ENCODE data around the gene TNRC18. TPM values are rescaled to one million over a fixed set of nuclear protein-coding genes. Genes with fewer than 3 reads are reported as not detected.

The TNRC18 gene
- total and polyA plus RNA-seq, 9 of the 15 experiments (the other 6 are each of a cell fraction or from before 2014, with no cell fraction given), result 0.03 to 43.2 (median 18.0) TPM

GRCh38 chr7:5452937-5453540, 29.4 kb upstream of the TNRC18 start (continued):
- TF ChIP-seq MCM7 (IDR thresholded peaks at IDR 0.05) (no peak), TARDBP (IDR thresholded peaks at IDR 0.05) (no peak), ZNF511 (CRISPR knock-in tag; IDR thresholded peaks at IDR 0.05) (no peak), SP2 (IDR thresholded peaks at IDR 0.05; ENCODE audit: extremely low read depth, low read depth, low read length, poor library complexity, severe bottlenecking) (no peak), ZNF197 (CRISPR knock-in tag; IDR thresholded peaks at IDR 0.05; ENCODE audit: low read depth) (no peak), ZNF239 (CRISPR knock-in tag; IDR thresholded peaks at IDR 0.05) (no peak), SRSF9 (IDR thresholded peaks at IDR 0.05; ENCODE audit: borderline replicate concordance, low read depth, low read length) (no peak), NR0B1 (IDR thresholded peaks at IDR 0.05; ENCODE audit: partially characterized antibody) (no peak), EP400 (IDR thresholded peaks at IDR 0.05) (0 out of 2 replicates have a peak, but pooled peaks have one; percentile 25), ZFP91 (CRISPR knock-in tag; IDR thresholded peaks at IDR 0.05) (no peak), TAF9B (IDR thresholded peaks at IDR 0.05; ENCODE audit: partially characterized antibody) (no peak), NR3C1 (CRISPR knock-in tag; IDR thresholded peaks at IDR 0.05) (no peak), HCFC1 (IDR thresholded peaks at IDR 0.05; ENCODE audit: low read depth, low read length) (no peak), ZNF3 (CRISPR knock-in tag; IDR thresholded peaks at IDR 0.05) (no peak), MCM3 (IDR thresholded peaks at IDR 0.05) (no peak), MEF2D (tag; conservative IDR thresholded peaks at IDR 0.05; ENCODE audit: low read depth) (no peak), PATZ1 (CRISPR knock-in tag; IDR thresholded peaks at IDR 0.05; ENCODE audit: borderline replicate concordance) (no peak), NR4A1 (CRISPR knock-in tag; IDR thresholded peaks at IDR 0.05) (no peak), NR4A1 (tag; IDR thresholded peaks at IDR 0.05) (no peak; the same call in 1 of the 2 replicates), BCLAF1 (IDR thresholded peaks at IDR 0.05; ENCODE audit: borderline replicate concordance in 1 of 2, control insufficient read depth in 1 of 2, low read depth in 2 of 2, low read length in 1 of 2) (no peak)
